A673 (cell line): ENCODE data around the gene ZNF865.

Experiments used
- EZH2 ChIP-seq: fragments of 200-600 bp; sonication (generic); IDR thresholded peaks from 2 replicates; pipeline ENCODE4 v1.6.1; 2017; ENCODE audit warnings: borderline replicate concordance, low read depth, mild to moderate bottlenecking, mixed read lengths, antibody characterized with exemption, low read length; ENCODE audit not compliant: poor library complexity, severe bottlenecking
- TF ChIP-seq, protein P1 (sequence below): fragments of 300-800, 200-600 bp; sonication (generic); conservative IDR thresholded peaks from 2 replicates; pipeline ENCODE4 v1.5.1; 2017; ENCODE audit warnings: low read depth, mild to moderate bottlenecking, antibody characterized with exemption, low read length, moderate library complexity, mixed read lengths

GRCh38 chr19:55632463-55632834 is 27.0 kb downstream of the ZNF865 start:
- TF ChIP-seq, protein P1, sequence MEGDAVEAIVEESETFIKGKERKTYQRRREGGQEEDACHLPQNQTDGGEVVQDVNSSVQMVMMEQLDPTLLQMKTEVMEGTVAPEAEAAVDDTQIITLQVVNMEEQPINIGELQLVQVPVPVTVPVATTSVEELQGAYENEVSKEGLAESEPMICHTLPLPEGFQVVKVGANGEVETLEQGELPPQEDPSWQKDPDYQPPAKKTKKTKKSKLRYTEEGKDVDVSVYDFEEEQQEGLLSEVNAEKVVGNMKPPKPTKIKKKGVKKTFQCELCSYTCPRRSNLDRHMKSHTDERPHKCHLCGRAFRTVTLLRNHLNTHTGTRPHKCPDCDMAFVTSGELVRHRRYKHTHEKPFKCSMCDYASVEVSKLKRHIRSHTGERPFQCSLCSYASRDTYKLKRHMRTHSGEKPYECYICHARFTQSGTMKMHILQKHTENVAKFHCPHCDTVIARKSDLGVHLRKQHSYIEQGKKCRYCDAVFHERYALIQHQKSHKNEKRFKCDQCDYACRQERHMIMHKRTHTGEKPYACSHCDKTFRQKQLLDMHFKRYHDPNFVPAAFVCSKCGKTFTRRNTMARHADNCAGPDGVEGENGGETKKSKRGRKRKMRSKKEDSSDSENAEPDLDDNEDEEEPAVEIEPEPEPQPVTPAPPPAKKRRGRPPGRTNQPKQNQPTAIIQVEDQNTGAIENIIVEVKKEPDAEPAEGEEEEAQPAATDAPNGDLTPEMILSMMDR, result peak; percentile 80
- no peak for TF ChIP-seq EZH2
